Measurements from ENCODE around the gene TACR1.

DNA sequence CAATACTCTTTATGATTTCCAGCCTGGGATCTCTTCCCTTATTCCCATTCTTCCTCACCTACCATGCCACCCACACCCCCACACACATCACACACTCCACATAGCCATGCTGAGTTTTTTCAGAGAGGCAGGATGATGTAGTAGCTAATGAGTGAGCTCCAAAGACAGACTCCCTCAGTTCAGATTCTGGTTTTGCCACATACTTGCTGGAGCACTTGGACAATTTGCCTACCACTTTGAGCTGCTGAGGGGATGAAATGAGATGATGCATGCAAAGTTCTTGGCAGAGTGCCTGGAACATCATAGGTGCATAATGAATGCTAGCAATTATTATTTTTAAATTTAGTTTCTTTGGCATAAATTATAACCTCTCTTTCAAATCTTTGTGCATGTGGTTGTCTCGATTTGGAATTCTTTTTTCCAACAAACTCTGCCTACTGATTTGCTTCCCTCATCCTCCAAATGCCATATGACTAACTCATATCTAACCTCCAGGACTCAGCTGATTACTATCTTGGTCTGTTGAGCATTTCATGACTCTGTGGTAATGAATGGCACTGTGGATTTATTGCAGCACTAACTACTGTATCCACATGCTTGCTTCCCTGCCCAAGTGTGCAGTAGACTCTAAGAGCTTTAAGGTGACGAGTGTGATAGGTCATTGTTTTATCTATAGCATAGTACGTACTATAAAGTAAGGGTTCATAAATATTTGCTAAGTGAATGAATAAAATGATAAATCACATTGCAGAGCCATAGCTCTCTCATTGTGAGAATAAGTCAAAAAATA lies 99.1 kb downstream of the TACR1 start:
- TF ChIP-seq, protein P1, sequence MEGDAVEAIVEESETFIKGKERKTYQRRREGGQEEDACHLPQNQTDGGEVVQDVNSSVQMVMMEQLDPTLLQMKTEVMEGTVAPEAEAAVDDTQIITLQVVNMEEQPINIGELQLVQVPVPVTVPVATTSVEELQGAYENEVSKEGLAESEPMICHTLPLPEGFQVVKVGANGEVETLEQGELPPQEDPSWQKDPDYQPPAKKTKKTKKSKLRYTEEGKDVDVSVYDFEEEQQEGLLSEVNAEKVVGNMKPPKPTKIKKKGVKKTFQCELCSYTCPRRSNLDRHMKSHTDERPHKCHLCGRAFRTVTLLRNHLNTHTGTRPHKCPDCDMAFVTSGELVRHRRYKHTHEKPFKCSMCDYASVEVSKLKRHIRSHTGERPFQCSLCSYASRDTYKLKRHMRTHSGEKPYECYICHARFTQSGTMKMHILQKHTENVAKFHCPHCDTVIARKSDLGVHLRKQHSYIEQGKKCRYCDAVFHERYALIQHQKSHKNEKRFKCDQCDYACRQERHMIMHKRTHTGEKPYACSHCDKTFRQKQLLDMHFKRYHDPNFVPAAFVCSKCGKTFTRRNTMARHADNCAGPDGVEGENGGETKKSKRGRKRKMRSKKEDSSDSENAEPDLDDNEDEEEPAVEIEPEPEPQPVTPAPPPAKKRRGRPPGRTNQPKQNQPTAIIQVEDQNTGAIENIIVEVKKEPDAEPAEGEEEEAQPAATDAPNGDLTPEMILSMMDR (conservative IDR thresholded peaks at IDR 0.05; ENCODE audit: low read depth, low read length): no peak
- TF ChIP-seq EZH2 (IDR thresholded peaks at IDR 0.05; ENCODE audit: borderline replicate concordance, low read depth, low read length, poor library complexity, severe bottlenecking): no peak

Data from A673 (cell line).